ENCODE results near the gene FBXO39. TPM values are rescaled to one million over a fixed set of nuclear protein-coding genes. Genes with fewer than 3 reads are reported as not detected.

The FBXO39 gene
- total and polyA plus RNA-seq, 2 donors (not counting 3 experiments of a cell fraction or from before 2014, with no cell fraction given): 0.20 to 3.1 TPM

GRCh38 chr17:6799738-6800137 lies 23.7 kb downstream of the FBXO39 start:
- CTCF ChIA-PET: interaction anchor here (3.0 kb wide), 1 partner anchor 44 kb away, joined by 7 read pairs; no protein-coding TSS in a partner anchor
- FAIRE-seq: no peak
- POLR2A ChIA-PET: no interaction called here
- H3K4me2 ChIP-seq (ENCODE audit: insufficient read depth, low read length): no peak overlapping the region
- H3K9ac ChIP-seq (replicated peaks; ENCODE audit: extremely low read depth, insufficient read depth, low read length): no peak overlapping the region
- no peaks in the 10 kb centered on the region for H3K9me3 ChIP-seq (replicated peaks; ENCODE audit: control insufficient read depth, insufficient read depth, low read length)
- H3K4me1 ChIP-seq (ENCODE audit: control insufficient read depth, extremely low read depth, insufficient read depth, low read length): no peaks in the 10 kb centered on the region
- no peaks in the 10 kb centered on the region for H3K79me2 ChIP-seq (ENCODE audit: control insufficient read depth, insufficient read depth, low read length)
- DNase-seq (ENCODE audit: low read depth, low spot score): no peak
- no peaks in the 10 kb centered on the region for H3K36me3 ChIP-seq (ENCODE audit: control insufficient read depth in 2 of 2, extremely low read depth in 1 of 2, insufficient read depth in 2 of 2, low read length in 2 of 2)
- no peak overlapping the region for H3K4me3 ChIP-seq (replicated peaks in 1 of 3; ENCODE audit: insufficient read depth in 1 of 3, low read depth in 1 of 3, low read length in 3 of 3)
- no TSS peak for BruUV-seq (replicated peaks)
- dilution Hi-C loops (cut with MboI; ENCODE audit: extremely low pct_ligation_motif_present, low sequenced_read_pairs) (no loop called here), intact Hi-C loops (cut with micrococcal nuclease) (loop anchor here (1.0 to 2.0 kb wide), 3 partner anchors 50 to 327 kb away; no protein-coding TSS in a partner anchor)
- TF ChIP-seq MAX (IDR thresholded peaks at IDR 0.05; ENCODE audit: insufficient read depth, insufficient read length): no peak
- no peak for TF ChIP-seq CTCF (IDR thresholded peaks at IDR 0.05; ENCODE audit: extremely low read depth in 1 of 2, insufficient read depth in 1 of 2, low read depth in 1 of 2, low read length in 2 of 2)
- no peak for TF ChIP-seq EZH2 (IDR thresholded peaks at IDR 0.05; ENCODE audit: borderline replicate concordance, low read depth, low read length, severe bottlenecking)
- TF ChIP-seq GATA2 (IDR thresholded peaks at IDR 0.05; ENCODE audit: insufficient read depth, insufficient read length, low read depth, low read length): no peak
- H2AFZ ChIP-seq (ENCODE audit: low read depth, low read length): no peak overlapping the region
- peaks cover 2 to 6% of the 10 kb centered on the region in 2 experiments for H3K27me3 ChIP-seq (ENCODE audit: control insufficient read depth in 2 of 2, insufficient read depth in 2 of 2, low read length in 2 of 2)
- no peaks in the 10 kb centered on the region for H4K20me1 ChIP-seq (replicated peaks; ENCODE audit: control insufficient read depth, extremely low read depth, insufficient read depth, low read length)
- no peak overlapping the region for H3K27ac ChIP-seq (ENCODE audit: insufficient read depth, low read depth, low read length)
- H3K9me1 ChIP-seq (replicated peaks; ENCODE audit: control insufficient read depth, extremely low read depth, insufficient read depth, low read length): no peaks in the 10 kb centered on the region

Measured in endothelial cell of umbilical vein (primary cell).